Measurements from ENCODE around the gene MAPK8IP2. TPM values are rescaled to one million over a fixed set of nuclear protein-coding genes. Genes with fewer than 3 reads are reported as not detected.

MAPK8IP2 gene
- polyA plus RNA-seq, 2 of the 4 experiments (the other 2 are of a cell fraction) = 0.76 to 3.0 TPM

DNA sequence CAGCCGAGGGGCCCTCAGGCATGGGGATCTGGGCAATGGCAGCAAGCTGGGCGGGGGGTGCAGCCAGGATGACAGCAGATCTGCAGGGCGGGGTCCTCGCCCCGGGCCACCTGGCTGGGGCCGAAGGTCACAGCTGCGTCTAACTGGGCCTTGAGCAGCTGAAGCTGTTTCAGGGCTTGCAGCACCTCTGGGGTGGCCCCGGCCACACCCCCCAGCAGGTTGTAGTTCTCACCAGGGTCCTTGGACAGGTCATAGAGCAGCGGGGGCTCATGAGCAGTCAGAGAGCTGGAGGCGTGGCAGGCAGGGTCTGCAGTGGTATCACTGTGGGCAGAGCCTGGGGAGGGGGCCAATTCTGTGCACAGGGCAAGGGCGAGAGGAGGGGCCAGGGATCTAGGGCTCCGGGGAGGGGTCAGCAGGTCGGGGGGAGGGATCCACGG lies 24.6 kb downstream of the MAPK8IP2 start:
- Histone ChIP-seq H3K4me2 (no peak overlapping the region), H3K4me3 (no peak overlapping the region), H3K4me1 (peaks cover 19% of the 10 kb centered on the region), H3K9me3 (no peaks in the 10 kb centered on the region), H3K27ac (no peak overlapping the region)
- DNase-seq (ENCODE audit: low read depth in 1 of 2, low spot score in 1 of 2) = no peak
- ChIA-PET CTCF (interaction anchor here (1.8 kb wide), 1 partner anchor 69 kb away, joined by 4 read pairs; no protein-coding TSS in a partner anchor), POLR2A (no interaction called here)
- 80% methylated on average over 1 of the region's 14 CpGs for WGBS (ENCODE audit: missing lambda C conversion rate)
- TF ChIP-seq CEBPB (IDR thresholded peaks at IDR 0.05) (no peak), PBX3 (IDR thresholded peaks at IDR 0.05) (no peak), ZFP36 (IDR thresholded peaks at IDR 0.05; ENCODE audit: borderline replicate concordance, partially characterized antibody) (no peak), HOXB13 (CRISPR knock-in tag; IDR thresholded peaks at IDR 0.05; ENCODE audit: low read depth) (no peak), RNF2 (IDR thresholded peaks at IDR 0.05; ENCODE audit: borderline replicate concordance, low read depth) (no peak), NR3C1 (IDR thresholded peaks at IDR 0.05) (no peak), KDM5A (IDR thresholded peaks at IDR 0.05) (no peak)
- TF ChIP-seq, protein P1, sequence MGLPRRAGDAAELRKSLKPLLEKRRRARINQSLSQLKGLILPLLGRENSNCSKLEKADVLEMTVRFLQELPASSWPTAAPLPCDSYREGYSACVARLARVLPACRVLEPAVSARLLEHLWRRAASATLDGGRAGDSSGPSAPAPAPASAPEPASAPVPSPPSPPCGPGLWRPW (IDR thresholded peaks at IDR 0.05) = no peak
- no peak for FAIRE-seq
- ATAC-seq = no peak

DNA sequence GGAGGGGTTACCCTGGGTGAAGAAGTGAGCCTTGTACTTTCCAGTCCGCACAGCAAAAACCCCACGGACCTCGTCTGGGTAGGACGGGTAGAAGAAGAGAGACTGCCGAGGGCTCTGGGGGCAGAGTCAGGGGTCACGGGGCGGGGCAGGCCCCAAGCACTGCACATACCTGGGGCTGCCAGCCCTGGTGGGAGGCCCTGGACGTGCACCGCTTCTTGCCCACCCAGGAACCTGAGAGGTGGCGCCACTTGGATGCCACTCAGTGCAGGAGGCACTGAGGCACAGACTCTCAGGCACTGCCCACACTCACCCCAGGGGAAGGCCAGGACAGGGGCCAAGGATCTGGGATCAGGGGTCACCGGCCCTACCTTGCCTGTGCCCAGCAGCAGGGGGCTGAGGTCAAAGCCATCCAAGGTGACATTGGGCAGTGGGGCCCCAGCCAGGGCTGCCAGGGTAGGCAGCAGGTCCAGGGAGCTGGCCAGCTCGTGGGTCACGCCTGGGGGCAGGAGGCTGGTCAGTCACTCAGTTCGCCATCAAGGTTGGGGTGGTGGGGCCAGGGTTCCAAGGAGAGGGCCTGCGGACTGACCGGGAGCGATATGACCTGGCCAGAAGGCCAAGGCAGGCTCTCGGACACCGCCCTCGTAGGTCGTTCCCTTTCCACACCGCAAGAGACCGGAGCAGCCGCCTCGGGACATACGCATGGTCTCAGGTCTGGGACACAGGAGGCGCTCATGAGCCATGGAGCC lies 25.1 kb downstream of the MAPK8IP2 start:
- no peak overlapping the region for H3K4me2 ChIP-seq
- DNase-seq (ENCODE audit: low read depth in 1 of 2, low spot score in 1 of 2) (peak in 1 of 2 experiments; percentile 29), FAIRE-seq (no peak), ATAC-seq (peak in 1 of 2 experiments; percentile 15; a peak in 3 of 6 replicates)
- ChIA-PET CTCF (interaction anchor here (1.8 kb wide), 1 partner anchor 68 kb away, joined by 4 read pairs; no protein-coding TSS in a partner anchor), POLR2A (no interaction called here)
- no peaks in the 10 kb centered on the region for H3K9me3 ChIP-seq
- no peak overlapping the region for H3K27ac ChIP-seq
- peaks cover 19% of the 10 kb centered on the region for H3K4me1 ChIP-seq
- H3K4me3 ChIP-seq = no peak overlapping the region
- TF ChIP-seq USF2 (IDR thresholded peaks at IDR 0.05) = no peak
- TF ChIP-seq RAD21 (conservative IDR thresholded peaks at IDR 0.05 in 1 of 2, IDR thresholded peaks at IDR 0.05 in 1 of 2) = peak in 1 of 2 experiments; percentile 24; a peak in 2 of 5 replicates
- WGBS (ENCODE audit: missing lambda C conversion rate) = 97% methylated on average over 16 of the region's 27 CpGs

- ATAC-seq = no peak
- Histone ChIP-seq H3K9me3 (no peaks in the 10 kb centered on the region), H3K4me1 (peaks cover 16% of the 10 kb centered on the region), H3K4me2 (no peak overlapping the region), H3K27ac (no peak overlapping the region), H3K4me3 (no peak overlapping the region)
- POLR2A ChIA-PET = no interaction called here
- 92% methylated on average over 5 of the region's 12 CpGs for WGBS (ENCODE audit: missing lambda C conversion rate)
- no peak for FAIRE-seq
- DNase-seq (ENCODE audit: low read depth in 1 of 2, low spot score in 1 of 2) = no peak
- no peak for TF ChIP-seq PHF8 (IDR thresholded peaks at IDR 0.05; ENCODE audit: borderline replicate concordance, low read depth)
- TF ChIP-seq NPAS2 (CRISPR knock-in tag; IDR thresholded peaks at IDR 0.05; ENCODE audit: borderline replicate concordance) = no peak
- no peak for TF ChIP-seq EP300 (IDR thresholded peaks at IDR 0.05)
- no peak for TF ChIP-seq FOSL2 (IDR thresholded peaks at IDR 0.05)
- no peak for TF ChIP-seq FOSL2 (CRISPR knock-in tag; IDR thresholded peaks at IDR 0.05)
- TF ChIP-seq CTCF (IDR thresholded peaks at IDR 0.05) = no peak
- TF ChIP-seq MAZ (IDR thresholded peaks at IDR 0.05; ENCODE audit: borderline replicate concordance, low read depth, low read length) = no peak
- no peak for TF ChIP-seq ESRRA (IDR thresholded peaks at IDR 0.05; ENCODE audit: borderline replicate concordance, low read length)
- no peak for TF ChIP-seq ZNF302 (CRISPR knock-in tag; IDR thresholded peaks at IDR 0.05)
- no peak for TF ChIP-seq KDM1A (IDR thresholded peaks at IDR 0.05; ENCODE audit: low read depth)
- TF ChIP-seq NR3C1 (IDR thresholded peaks at IDR 0.05) = no peak
- CTCF ChIA-PET = interaction anchor here (0.7 kb wide), 1 partner anchor 70 kb away, joined by 3 read pairs; no protein-coding TSS in a partner anchor
Observed at GRCh38 chr22:50626314-50626849, 25.8 kb downstream of the MAPK8IP2 start.
